ENCODE measurements around the gene KCNT1.

Gene KCNT1

DNA sequence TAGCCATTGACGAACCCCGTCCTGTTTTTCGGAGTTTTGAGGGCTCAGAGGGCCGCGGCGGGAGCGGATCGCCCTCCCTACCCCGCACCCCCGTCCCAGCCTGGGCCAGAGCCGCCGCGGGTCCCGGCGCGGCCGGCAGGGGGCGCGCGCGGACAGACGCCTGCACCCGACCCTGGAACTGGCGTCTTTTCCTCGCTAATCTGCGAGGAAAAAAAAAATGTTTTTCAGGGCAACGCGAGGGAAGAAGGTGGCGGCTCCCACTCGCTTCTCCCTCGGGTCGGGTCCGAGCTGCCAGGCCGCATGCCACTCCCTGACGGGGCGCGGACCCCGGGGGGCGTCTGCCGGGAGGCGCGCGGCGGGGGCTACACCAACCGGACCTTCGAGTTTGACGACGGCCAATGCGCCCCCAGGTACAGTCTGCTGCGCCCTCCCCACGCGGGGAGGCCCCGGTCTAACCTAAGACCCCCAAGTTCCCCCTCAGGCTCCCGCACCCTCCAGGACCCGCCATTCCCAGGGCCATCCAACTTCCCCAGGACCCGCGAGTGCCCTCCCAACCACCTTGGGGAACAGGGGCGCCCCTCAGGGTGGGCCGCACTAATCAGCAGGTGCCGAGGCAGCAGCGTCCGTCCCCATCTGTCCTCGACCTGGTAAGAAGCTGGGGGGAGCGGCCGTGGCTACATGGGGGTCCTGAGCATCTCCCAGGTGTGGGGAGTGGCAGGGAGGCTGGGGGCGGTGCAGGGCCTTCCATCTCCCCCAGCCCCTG is at the start of gene KCNT1:
Gene KCNT1, plus strand, starts transcription at position 227 of the 763 bp plus-strand sequence. Its CDS starts 74 bp downstream, at position 301.
- in situ Hi-C loops (cut with HindIII; ENCODE audit: low sequenced_read_pairs), result no loop called here

DNA sequence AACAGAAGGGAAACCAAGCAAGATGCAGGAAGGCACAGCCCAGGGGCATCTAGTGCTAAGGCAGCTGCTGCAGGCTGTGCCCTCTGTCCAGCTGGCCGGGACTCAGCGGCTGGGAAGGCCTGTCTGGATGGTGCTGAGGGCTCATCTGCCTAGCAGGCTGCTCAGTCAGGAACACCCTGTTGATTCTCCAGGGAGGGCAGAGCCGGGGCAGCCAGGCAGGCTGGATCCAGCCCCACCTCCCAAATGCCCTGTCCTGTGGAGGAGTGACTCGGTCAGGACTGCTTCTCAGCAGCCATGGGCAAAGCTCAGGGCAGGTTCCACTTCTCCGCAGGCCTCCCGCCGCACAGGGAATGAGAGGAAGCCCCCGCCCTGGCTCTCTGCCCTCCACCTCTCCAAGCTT is 46.7 kb upstream of the KCNT1 start:
- TF ChIP-seq, protein P1, sequence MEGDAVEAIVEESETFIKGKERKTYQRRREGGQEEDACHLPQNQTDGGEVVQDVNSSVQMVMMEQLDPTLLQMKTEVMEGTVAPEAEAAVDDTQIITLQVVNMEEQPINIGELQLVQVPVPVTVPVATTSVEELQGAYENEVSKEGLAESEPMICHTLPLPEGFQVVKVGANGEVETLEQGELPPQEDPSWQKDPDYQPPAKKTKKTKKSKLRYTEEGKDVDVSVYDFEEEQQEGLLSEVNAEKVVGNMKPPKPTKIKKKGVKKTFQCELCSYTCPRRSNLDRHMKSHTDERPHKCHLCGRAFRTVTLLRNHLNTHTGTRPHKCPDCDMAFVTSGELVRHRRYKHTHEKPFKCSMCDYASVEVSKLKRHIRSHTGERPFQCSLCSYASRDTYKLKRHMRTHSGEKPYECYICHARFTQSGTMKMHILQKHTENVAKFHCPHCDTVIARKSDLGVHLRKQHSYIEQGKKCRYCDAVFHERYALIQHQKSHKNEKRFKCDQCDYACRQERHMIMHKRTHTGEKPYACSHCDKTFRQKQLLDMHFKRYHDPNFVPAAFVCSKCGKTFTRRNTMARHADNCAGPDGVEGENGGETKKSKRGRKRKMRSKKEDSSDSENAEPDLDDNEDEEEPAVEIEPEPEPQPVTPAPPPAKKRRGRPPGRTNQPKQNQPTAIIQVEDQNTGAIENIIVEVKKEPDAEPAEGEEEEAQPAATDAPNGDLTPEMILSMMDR (IDR thresholded peaks at IDR 0.05; ENCODE audit: low read depth, low read length, missing control alignments), result no peak
- DNase-seq (ENCODE audit: low read depth), result no peak
- no peak overlapping the region for H3K4me3 ChIP-seq (ENCODE audit: low read depth, low read length)
- in situ Hi-C loops (cut with HindIII; ENCODE audit: low sequenced_read_pairs), result loop anchor here (5.0 to 10.0 kb wide), 2 partner anchors 59 to 88 kb away; no protein-coding TSS in a partner anchor

More for the DNA sequence above, at the start of gene KCNT1:
- TF ChIP-seq, protein P1 (IDR thresholded peaks at IDR 0.05; ENCODE audit: low read depth, low read length, missing control alignments), result peak; percentile 77
- H3K4me3 ChIP-seq (ENCODE audit: low read depth, low read length), result no peak within 1 kb of the TSS
- no peak for DNase-seq (ENCODE audit: low read depth)

DNA sequence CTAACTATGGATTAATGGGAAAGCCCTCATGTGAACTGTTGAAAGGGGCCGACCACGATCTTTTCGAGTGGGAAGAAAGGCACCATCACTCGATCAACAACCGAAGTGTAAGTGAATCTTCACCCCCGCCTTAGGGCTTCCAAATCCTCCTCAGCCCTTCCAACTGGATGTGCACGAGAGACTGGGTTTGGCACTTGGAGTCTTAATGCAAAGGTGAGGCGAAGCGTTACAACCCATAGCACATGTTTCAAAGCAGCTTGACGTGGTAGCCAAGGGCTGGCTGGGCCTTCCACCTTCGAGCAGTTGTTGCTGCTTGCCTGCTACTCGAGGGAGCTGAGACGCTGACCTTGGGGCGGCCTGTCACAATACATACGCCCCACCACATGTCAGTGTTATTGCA is 44.6 kb upstream of the KCNT1 start:
- no peak overlapping the region for H3K4me3 ChIP-seq (ENCODE audit: low read depth, low read length)
- DNase-seq (ENCODE audit: low read depth), result no peak
- TF ChIP-seq, protein P1 (IDR thresholded peaks at IDR 0.05; ENCODE audit: low read depth, low read length, missing control alignments), result no peak
- in situ Hi-C loops (cut with HindIII; ENCODE audit: low sequenced_read_pairs), result loop anchor here (5.0 to 10.0 kb wide), 2 partner anchors 57 to 90 kb away; no protein-coding TSS in a partner anchor

DNA sequence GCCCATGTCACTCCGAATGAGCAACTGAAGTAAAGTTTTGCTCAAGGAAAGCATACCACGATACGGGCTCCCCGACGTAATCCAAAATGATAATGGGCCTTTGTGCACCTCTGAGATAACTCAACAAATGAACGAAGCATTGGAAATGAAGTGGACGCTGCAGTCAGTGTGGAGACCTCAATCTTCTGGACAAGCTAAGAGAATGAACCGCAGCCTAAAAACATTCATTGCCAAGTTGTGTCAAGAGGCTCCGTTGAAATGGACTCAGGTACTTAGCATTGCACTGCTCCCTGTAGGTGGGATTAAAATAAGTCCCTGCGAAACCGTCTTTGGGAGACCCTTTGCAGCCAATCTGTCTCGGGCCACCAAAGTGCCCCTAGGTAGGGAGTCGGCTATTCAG is 42.7 kb upstream of the KCNT1 start:
- in situ Hi-C loops (cut with HindIII; ENCODE audit: low sequenced_read_pairs), result loop anchor here (5.0 to 10.0 kb wide), 2 partner anchors 56 to 92 kb away; no protein-coding TSS in a partner anchor
- H3K4me3 ChIP-seq (ENCODE audit: low read depth, low read length), result no peak overlapping the region
- TF ChIP-seq, protein P1 (IDR thresholded peaks at IDR 0.05; ENCODE audit: low read depth, low read length, missing control alignments), result no peak
- no peak for DNase-seq (ENCODE audit: low read depth)

DNA sequence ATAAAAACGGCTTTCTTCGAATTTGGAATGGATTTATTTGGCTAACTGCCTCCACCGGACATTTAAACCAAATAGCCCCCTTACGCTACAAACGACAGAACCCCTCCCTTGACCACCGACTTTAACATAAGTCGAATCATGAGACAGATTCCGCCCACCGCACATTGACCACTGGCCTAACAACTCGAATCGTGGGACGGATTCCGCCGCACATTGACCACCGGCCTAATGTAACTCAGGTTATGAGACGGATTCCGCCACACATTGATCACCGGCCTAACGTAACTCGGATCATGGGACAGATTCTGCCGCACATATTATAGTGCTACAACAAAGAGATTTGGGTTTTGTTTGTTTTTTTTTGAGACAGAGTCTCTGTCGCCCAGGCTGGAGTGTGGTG is 41.6 kb upstream of the KCNT1 start:
- DNase-seq (ENCODE audit: low read depth), result no peak
- TF ChIP-seq, protein P1 (IDR thresholded peaks at IDR 0.05; ENCODE audit: low read depth, low read length, missing control alignments), result no peak
- no peak overlapping the region for H3K4me3 ChIP-seq (ENCODE audit: low read depth, low read length)
- in situ Hi-C loops (cut with HindIII; ENCODE audit: low sequenced_read_pairs), result no loop called here

DNA sequence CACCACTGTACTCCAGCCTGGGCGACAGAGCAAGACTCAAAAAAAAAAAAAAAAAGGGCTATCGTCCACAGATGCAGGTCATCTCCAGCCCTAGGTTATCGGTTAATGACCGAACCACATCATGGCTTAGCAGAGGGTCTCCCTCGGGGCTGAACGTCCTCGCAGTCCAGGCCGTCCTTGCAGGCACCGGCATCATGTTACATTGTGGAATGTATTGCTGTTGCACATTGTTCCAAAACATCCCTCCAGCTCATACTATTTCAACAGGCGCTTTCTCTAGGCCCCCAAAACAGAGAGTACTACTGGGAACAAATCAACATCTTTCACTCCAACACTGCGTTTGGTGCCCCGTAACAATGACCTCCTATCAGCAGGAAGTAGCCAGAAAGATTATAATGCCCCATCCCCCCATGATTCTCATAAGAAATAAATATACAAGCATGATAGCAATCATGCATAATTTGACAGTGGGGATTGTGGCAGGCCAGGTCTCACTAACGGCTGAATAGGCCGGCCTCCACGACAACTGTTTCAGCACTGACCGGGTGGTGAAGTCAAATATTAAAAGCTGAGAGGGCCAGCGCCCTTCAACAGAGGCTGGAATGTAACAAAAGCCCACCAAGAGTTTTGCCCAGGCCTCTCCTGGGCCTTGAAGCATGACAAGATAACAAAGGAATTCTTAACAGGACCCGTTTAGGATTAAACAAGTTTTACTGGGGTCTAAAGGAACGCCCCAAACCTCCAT is 40.0 kb upstream of the KCNT1 start:
- in situ Hi-C loops (cut with HindIII; ENCODE audit: low sequenced_read_pairs), result no loop called here
- no peak overlapping the region for H3K4me3 ChIP-seq (ENCODE audit: low read depth, low read length)
- TF ChIP-seq, protein P1 (IDR thresholded peaks at IDR 0.05; ENCODE audit: low read depth, low read length, missing control alignments), result no peak
- DNase-seq (ENCODE audit: low read depth), result no peak

Measured in astrocyte of the cerebellum (primary cell).